ENCODE data around the gene IL17RC.

IL17RC gene

DNA sequence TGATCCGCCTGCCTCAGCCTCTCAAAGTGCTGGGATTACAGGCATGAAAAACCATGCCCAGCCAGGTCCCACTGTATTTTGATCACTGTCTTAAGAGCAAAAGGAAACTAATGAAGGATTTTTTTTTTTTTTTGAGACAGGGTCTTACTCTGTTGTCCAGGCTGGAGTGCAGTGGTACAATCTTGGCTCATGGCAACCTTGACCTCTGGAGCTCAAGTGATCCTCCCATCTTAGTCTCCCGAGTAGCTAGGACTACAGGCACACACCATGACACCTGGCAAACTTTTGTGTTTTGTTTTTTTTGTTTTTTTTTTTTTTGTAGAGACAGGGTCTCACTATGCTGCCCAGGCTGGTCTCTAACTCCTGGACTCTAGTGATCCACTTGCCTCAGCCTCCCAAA is 63.4 kb downstream of the IL17RC start:
- TF ChIP-seq, protein P1, sequence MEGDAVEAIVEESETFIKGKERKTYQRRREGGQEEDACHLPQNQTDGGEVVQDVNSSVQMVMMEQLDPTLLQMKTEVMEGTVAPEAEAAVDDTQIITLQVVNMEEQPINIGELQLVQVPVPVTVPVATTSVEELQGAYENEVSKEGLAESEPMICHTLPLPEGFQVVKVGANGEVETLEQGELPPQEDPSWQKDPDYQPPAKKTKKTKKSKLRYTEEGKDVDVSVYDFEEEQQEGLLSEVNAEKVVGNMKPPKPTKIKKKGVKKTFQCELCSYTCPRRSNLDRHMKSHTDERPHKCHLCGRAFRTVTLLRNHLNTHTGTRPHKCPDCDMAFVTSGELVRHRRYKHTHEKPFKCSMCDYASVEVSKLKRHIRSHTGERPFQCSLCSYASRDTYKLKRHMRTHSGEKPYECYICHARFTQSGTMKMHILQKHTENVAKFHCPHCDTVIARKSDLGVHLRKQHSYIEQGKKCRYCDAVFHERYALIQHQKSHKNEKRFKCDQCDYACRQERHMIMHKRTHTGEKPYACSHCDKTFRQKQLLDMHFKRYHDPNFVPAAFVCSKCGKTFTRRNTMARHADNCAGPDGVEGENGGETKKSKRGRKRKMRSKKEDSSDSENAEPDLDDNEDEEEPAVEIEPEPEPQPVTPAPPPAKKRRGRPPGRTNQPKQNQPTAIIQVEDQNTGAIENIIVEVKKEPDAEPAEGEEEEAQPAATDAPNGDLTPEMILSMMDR (IDR thresholded peaks at IDR 0.05; ENCODE audit: low read depth, low read length) = no peak
- no peak overlapping the region for H3K4me3 ChIP-seq (ENCODE audit: low read depth, low read length)

Measured in WI38 (cell line).